A549 (cell line): Measurements from ENCODE around the gene ZNF423. TPM values are rescaled to one million over a fixed set of nuclear protein-coding genes. Genes with fewer than 3 reads are reported as not detected.

Experiments used
- ATAC-seq, 2 experiments: fragments of 200-7000 bp in 1 of 2; fragments of >200 bp in 1 of 2; cut with Nextera tagmentation in 1 of 2; cut with Tn5 transposase in 1 of 2; 3 replicates each; pipeline versions ENCODE4 v1.8.0 to v1.9.1; 2018 to 2020; ENCODE audit warnings: mild to moderate bottlenecking in 1 of 2, moderate library complexity in 1 of 2
- CTCF ChIA-PET: fragments of 300-600 bp; sonication (Branson Sonifier 250); formaldehyde crosslinking; extraction: SDS; loops from one replicate; lab custom pipeline; 2021; ENCODE audit warnings: antibody characterized with exemption, inconsistent platforms; lab: Yijun Ruan, JAX
- POLR2A ChIA-PET: fragments of 350-600 bp; formaldehyde crosslinking; extraction: SDS; loops from one replicate; lab custom pipeline; 2021; ENCODE audit warnings: antibody characterized with exemption, inconsistent platforms; lab: Yijun Ruan, JAX
- DNase-seq, 2 experiments: peaks; one replicate each; pipeline versions ENCODE4 v3.0.0 to v3.0.0-alpha.2; 2011 to 2016; ENCODE audit warnings: low read depth in 1 of 2, low spot score in 1 of 2
- FAIRE-seq: peaks from 2 replicates; lab custom pipeline; 2011; peaks lifted over from hg19 to GRCh38; lab: Jason Lieb, UNC
- H3K27ac ChIP-seq, 2 experiments: fragments of >200 bp; sonication (Bioruptor Twin); formaldehyde crosslinking; 3 replicates each; pipeline ENCODE4 v1.5.1; 2016 to 2017
- H3K4me1 ChIP-seq: fragments of >200 bp; sonication (Bioruptor Twin); formaldehyde crosslinking; 3 replicates; pipeline ENCODE4 v1.6.1; 2016
- H3K4me2 ChIP-seq: fragments of >200 bp; sonication (Bioruptor Twin); formaldehyde crosslinking; 3 replicates; pipeline ENCODE4 v1.6.1; 2016
- H3K4me3 ChIP-seq: fragments of >200 bp; sonication (Bioruptor Twin); formaldehyde crosslinking; 3 replicates; pipeline ENCODE4 v1.5.1; 2016
- H3K9me3 ChIP-seq: fragments of >200 bp; sonication (Bioruptor Twin); formaldehyde crosslinking; 3 replicates; pipeline ENCODE4 v1.6.1; 2016
- ATOH8 ChIP-seq: fragments of 250-450 bp; sonication (Bioruptor Pico); IDR thresholded peaks from 2 replicates; pipeline ENCODE4 v1.5.0; 2020; ENCODE audit warnings: low read depth, mild to moderate bottlenecking, moderate library complexity
- BCL3 ChIP-seq: fragments of >200 bp; sonication (Bioruptor Twin); formaldehyde crosslinking; IDR thresholded peaks from 3 replicates; pipeline ENCODE4 v1.6.1; 2016
- CBX2 ChIP-seq: fragments of 200-600 bp; sonication (generic); IDR thresholded peaks from 2 replicates; pipeline ENCODE4 v1.6.1; 2016; ENCODE audit warnings: low read depth, mild to moderate bottlenecking, borderline replicate concordance
- CEBPB ChIP-seq, 2 experiments: fragments of >200 bp in 1 of 2; sonication (Bioruptor Twin) in 1 of 2; formaldehyde crosslinking in 1 of 2; IDR thresholded peaks; 2 replicates each; pipeline ENCODE4 v1.6.1; 2012 to 2016
- CHD4 ChIP-seq: fragments of 200-600 bp; sonication (generic); IDR thresholded peaks from 2 replicates; pipeline ENCODE4 v1.6.1; 2016; ENCODE audit warnings: antibody characterized with exemption, mild to moderate bottlenecking, borderline replicate concordance
- ELK1 ChIP-seq: fragments of 150-350 bp; IDR thresholded peaks from 2 replicates; pipeline ENCODE4 v1.6.1; 2014; ENCODE audit warnings: low read depth, mild to moderate bottlenecking, low read length
- EP300 ChIP-seq, 2 experiments: fragments of >200 bp; sonication (Bioruptor Twin); formaldehyde crosslinking; IDR thresholded peaks; 2 replicates in 1 of 2; 3 replicates in 1 of 2; pipeline ENCODE4 v1.6.1; 2016 to 2017
- ESRRA ChIP-seq: fragments of 150-350 bp; IDR thresholded peaks from 2 replicates; pipeline ENCODE4 v1.6.1; 2014; ENCODE audit warnings: mild to moderate bottlenecking, low read length, borderline replicate concordance
- FOSB ChIP-seq: fragments of 250-450 bp; sonication (Bioruptor Pico); IDR thresholded peaks from 2 replicates; pipeline ENCODE4 v1.5.0; 2020; ENCODE audit warnings: mild to moderate bottlenecking, moderate library complexity
- FOXS1 ChIP-seq: fragments of 250-450 bp; sonication (Bioruptor Pico); IDR thresholded peaks from 2 replicates; pipeline ENCODE4 v1.5.0; 2020; ENCODE audit warnings: mild to moderate bottlenecking, moderate library complexity
- GATA3 ChIP-seq: IDR thresholded peaks from 2 replicates; pipeline ENCODE4 v1.6.1; 2012; ENCODE audit warnings: borderline replicate concordance
- HDAC2 ChIP-seq: fragments of 200-600 bp; sonication (generic); IDR thresholded peaks from 2 replicates; pipeline ENCODE4 v1.6.1; 2016
- HES2 ChIP-seq: fragments of >200 bp; sonication (Bioruptor Twin); formaldehyde crosslinking; IDR thresholded peaks from 2 replicates; pipeline ENCODE4 v1.6.1; 2016
- HEYL ChIP-seq: fragments of 250-450 bp; sonication (Bioruptor Pico); IDR thresholded peaks from 2 replicates; pipeline ENCODE4 v1.8.0; 2021; ENCODE audit warnings: mild to moderate bottlenecking, moderate library complexity
- HOXA7 ChIP-seq: fragments of 250-450 bp; sonication (Bioruptor Pico); IDR thresholded peaks from 2 replicates; pipeline ENCODE4 v1.5.0; 2020; ENCODE audit warnings: mild to moderate bottlenecking, moderate library complexity
- JUN ChIP-seq, 2 experiments: fragments of >200 bp; sonication (Bioruptor Twin); formaldehyde crosslinking; IDR thresholded peaks; 2 replicates in 1 of 2; 3 replicates in 1 of 2; pipeline ENCODE4 v1.6.1; 2016 to 2017
- JUNB ChIP-seq: fragments of >200 bp; sonication (Bioruptor Twin); formaldehyde crosslinking; IDR thresholded peaks from 2 replicates; pipeline ENCODE4 v1.6.1; 2016
- MAFK ChIP-seq: fragments of 450-650 bp; IDR thresholded peaks from 2 replicates; pipeline ENCODE4 v1.6.1; 2014; ENCODE audit not compliant: partially characterized antibody
- MYC ChIP-seq: IDR thresholded peaks from 2 replicates; pipeline ENCODE4 v1.6.1; 2012; ENCODE audit warnings: mild to moderate bottlenecking, inconsistent platforms, low read length, improper control_type of control experiment, borderline replicate concordance
- NFE2L2 ChIP-seq: fragments of 150-350 bp; conservative IDR thresholded peaks from 2 replicates; pipeline ENCODE4 v1.6.1; 2014; ENCODE audit warnings: low read length
- NR3C1 ChIP-seq: fragments of >200 bp; sonication (Bioruptor Twin); formaldehyde crosslinking; IDR thresholded peaks from 3 replicates; pipeline ENCODE4 v1.6.1; 2017
- PHF8 ChIP-seq: fragments of 200-600 bp; sonication (generic); IDR thresholded peaks from 2 replicates; pipeline ENCODE4 v1.6.1; 2016; ENCODE audit warnings: low read depth, mild to moderate bottlenecking, antibody characterized with exemption, moderate library complexity, borderline replicate concordance
- POLR2A ChIP-seq: IDR thresholded peaks from 2 replicates; pipeline ENCODE4 v1.6.1; 2012; ENCODE audit warnings: mild to moderate bottlenecking, low read length
- RAD21 ChIP-seq, 2 experiments: fragments of >200 bp in 1 of 2; sonication (Bioruptor Twin) in 1 of 2; formaldehyde crosslinking in 1 of 2; IDR thresholded peaks in 1 of 2; conservative IDR thresholded peaks in 1 of 2; 2 replicates in 1 of 2; 3 replicates in 1 of 2; pipeline ENCODE4 v1.6.1; 2012 to 2018; ENCODE audit warnings: inconsistent platforms in 1 of 2
- RARB ChIP-seq: fragments of 250-450 bp; sonication (Bioruptor Pico); IDR thresholded peaks from 2 replicates; pipeline ENCODE4 v1.8.0; 2021; ENCODE audit warnings: mild to moderate bottlenecking, moderate library complexity
- RFX5 ChIP-seq: fragments of 450-650 bp; IDR thresholded peaks from 2 replicates; pipeline ENCODE4 v1.7.1; 2014; ENCODE audit warnings: antibody characterized with exemption, mild to moderate bottlenecking, moderate library complexity
- SREBF2 ChIP-seq: fragments of 450-650 bp; IDR thresholded peaks from 2 replicates; pipeline ENCODE4 v1.6.1; 2014; ENCODE audit warnings: mild to moderate bottlenecking, moderate library complexity
- USF2 ChIP-seq: fragments of 450-650 bp; IDR thresholded peaks from 2 replicates; pipeline ENCODE4 v1.6.1; 2014; ENCODE audit warnings: antibody characterized with exemption
- ZC3H11A ChIP-seq: fragments of 450-650 bp; IDR thresholded peaks from 2 replicates; pipeline ENCODE4 v1.6.1; 2014; ENCODE audit warnings: antibody characterized with exemption, mild to moderate bottlenecking
- WGBS: methylation state at CpG from one replicate; pipeline ENCODE4 v1.1.6; 2017; ENCODE audit errors: missing lambda C conversion rate; 5-methylcytosine and 5-hydroxymethylcytosine counted together
- polyA plus RNA-seq, 4 experiments: library from polyadenylated mRNA; depleted of rRNA in 3 of 4; stranded (reverse); fragments of >200 nt; fragmentation: RNase III in 1 of 4; extraction: RNeasy Plus Mini Kit Qiagen cat#74134 plus additional on column Dnase treatment in 1 of 4; gene quantifications; 2 replicates in 3 of 4; 3 replicates in 1 of 4; pipeline ENCODE4 v1.2.3, GENCODE V29; 2011 to 2017

The ZNF423 gene
- polyA plus RNA-seq, 2 of the 4 experiments (the other 2 are of a cell fraction): 0.04 to 0.10 TPM

- no peak for ATAC-seq
- 7% methylated on average over 8 of the region's 11 CpGs for WGBS
Observed at GRCh38 chr16:49474741-49475140, 381.2 kb downstream of the ZNF423 start.

GRCh38 chr16:49473773-49474172 is 382.1 kb downstream of the ZNF423 start:
- Histone ChIP-seq H3K9me3 (no peaks in the 10 kb centered on the region), H3K4me2 (no peak overlapping the region), H3K27ac (no peak overlapping the region), H3K4me1 (no peaks in the 10 kb centered on the region), H3K4me3 (no peak overlapping the region)
- ATAC-seq (no peak), FAIRE-seq (no peak), DNase-seq (no peak)
- ChIA-PET POLR2A (no interaction called here), CTCF (no interaction called here)
- WGBS: 1% methylated on average over 5 of the region's 5 CpGs
- TF ChIP-seq HES2 (no peak), USF2 (no peak), HOXA7 (CRISPR knock-in tag) (no peak), CHD4 (no peak), FOXS1 (no peak), CEBPB (IDR thresholded peaks at IDR 0.05) (no peak), ATOH8 (no peak), JUN (IDR thresholded peaks at IDR 0.05) (no peak)

More at GRCh38 chr16:49474741-49475140, 381.2 kb downstream of the ZNF423 start:
- no peak overlapping the region for H3K4me2 ChIP-seq
- no peak overlapping the region for H3K4me3 ChIP-seq
- H3K27ac ChIP-seq: no peak overlapping the region
- no peaks in the 10 kb centered on the region for H3K9me3 ChIP-seq
- TF ChIP-seq ZC3H11A (no peak), BCL3 (no peak), CBX2 (no peak), HDAC2 (no peak)
- FAIRE-seq (no peak), DNase-seq (no peak)
- H3K4me1 ChIP-seq: no peaks in the 10 kb centered on the region
- ChIA-PET CTCF (no interaction called here), POLR2A (no interaction called here)

- ChIA-PET CTCF (no interaction called here), POLR2A (no interaction called here)
- Histone ChIP-seq H3K9me3 (no peaks in the 10 kb centered on the region), H3K4me2 (no peak overlapping the region), H3K4me3 (no peak overlapping the region), H3K4me1 (no peaks in the 10 kb centered on the region), H3K27ac (no peak overlapping the region)
- DNase-seq: no peak
- TF ChIP-seq SREBF2: no peak
- TF ChIP-seq GATA3: no peak
- WGBS: 11% methylated on average over 3 of the region's 5 CpGs
- FAIRE-seq: no peak
- no peak for ATAC-seq
Observed at GRCh38 chr16:49473131-49473530, 382.8 kb downstream of the ZNF423 start.

- DNase-seq: no peak
- POLR2A ChIA-PET: no interaction called here
- Histone ChIP-seq H3K4me3 (no peak overlapping the region), H3K4me1 (no peaks in the 10 kb centered on the region), H3K27ac (no peak overlapping the region), H3K4me2 (no peak overlapping the region), H3K9me3 (no peaks in the 10 kb centered on the region)
- CTCF ChIA-PET: no interaction called here
- no peak for ATAC-seq
- WGBS: 27% methylated on average over 10 of the region's 13 CpGs
- no peak for FAIRE-seq
- TF ChIP-seq HES2 (no peak), JUN (IDR thresholded peaks at IDR 0.05) (no peak), NFE2L2 (no peak), ELK1 (no peak), RARB (CRISPR knock-in tag) (no peak), PHF8 (no peak), HEYL (CRISPR knock-in tag) (no peak), RFX5 (no peak), EP300 (IDR thresholded peaks at IDR 0.05) (no peak), JUNB (no peak), NR3C1 (no peak), POLR2A (no peak), ATOH8 (no peak), ESRRA (no peak), RAD21 (conservative IDR thresholded peaks at IDR 0.05 in 1 of 2, IDR thresholded peaks at IDR 0.05 in 1 of 2) (no peak), MYC (no peak), FOSB (CRISPR knock-in tag) (no peak), MAFK (no peak)
Observed at GRCh38 chr16:49472598-49472997, 383.3 kb downstream of the ZNF423 start.
